NCI-H187 treated with DMSO at 0.1 percent for 48 hours (cell line): ENCODE results near the gene LYAR.

Experiments
- DNase-seq: peaks from one replicate; lab custom pipeline; 2025; lab: John Stamatoyannopoulos, UW

LYAR gene

DNA sequence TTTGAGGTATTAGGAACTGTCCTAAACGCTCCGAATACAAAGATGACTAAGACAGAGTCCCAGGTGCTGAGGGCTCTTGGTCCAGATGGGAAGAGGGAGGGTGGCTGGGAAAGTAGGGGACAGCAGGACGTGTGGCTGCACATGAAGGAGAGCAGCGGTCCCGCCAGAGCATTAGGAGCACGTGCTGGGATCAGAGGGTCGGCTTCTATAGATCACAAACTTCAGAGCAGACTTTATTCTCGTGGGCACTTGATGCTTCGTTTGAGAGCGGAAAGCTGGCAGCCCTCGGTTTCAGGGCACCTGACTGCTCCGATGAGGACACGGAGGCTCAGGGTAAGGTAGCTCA, 26.2 kb upstream of the LYAR start:
- DNase-seq = no peak

DNA sequence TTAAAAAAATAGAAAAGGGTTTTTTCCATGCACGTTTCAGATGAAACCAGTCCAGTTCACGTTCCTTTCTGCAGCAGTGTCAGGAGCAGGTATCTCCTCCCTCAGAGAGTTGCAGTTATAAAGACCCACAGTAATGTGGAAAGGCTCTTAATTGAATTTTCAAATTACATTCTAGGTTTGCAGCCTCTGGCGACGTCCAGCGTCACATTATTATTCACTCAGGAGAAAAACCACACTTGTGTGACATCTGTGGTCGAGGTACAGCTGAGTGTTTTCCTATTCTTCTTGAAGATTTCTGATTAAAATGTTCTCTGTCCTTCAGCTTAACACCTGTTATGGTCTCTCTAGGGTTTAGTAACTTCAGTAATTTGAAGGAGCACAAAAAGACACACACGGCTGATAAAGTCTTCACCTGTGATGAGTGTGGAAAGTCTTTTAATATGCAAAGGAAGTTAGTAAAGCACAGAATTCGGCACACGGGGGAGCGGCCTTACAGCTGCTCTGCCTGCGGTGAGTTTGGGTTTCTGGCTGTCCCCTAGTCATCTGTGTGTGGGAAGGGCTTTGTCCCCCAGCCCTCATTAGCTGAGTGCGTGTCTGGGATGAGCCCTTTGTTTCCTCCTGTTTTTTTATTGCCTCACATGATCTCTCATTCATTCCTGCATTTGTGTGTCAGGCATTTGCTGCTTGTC, 25.7 kb upstream of the LYAR start:
- DNase-seq = no peak

DNA sequence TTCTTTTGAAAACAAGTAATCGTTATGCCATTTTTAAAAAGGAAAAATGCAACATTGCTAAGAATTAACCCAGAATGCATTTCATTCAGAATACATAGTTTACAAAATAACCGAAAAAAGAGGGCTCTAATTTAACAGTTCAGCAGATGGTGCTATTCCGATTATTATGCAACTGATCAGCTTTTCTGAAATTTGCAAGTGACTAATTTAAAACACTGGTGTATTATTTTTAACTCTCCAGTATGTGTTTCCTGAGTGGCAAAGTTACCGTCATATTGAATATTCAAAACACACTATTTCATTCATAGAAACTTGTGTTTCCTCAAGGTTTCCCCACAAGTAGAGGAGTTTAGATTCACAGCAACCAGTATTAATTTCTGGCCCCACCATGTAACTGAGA, 21.2 kb upstream of the LYAR start:
- no peak for DNase-seq

DNA sequence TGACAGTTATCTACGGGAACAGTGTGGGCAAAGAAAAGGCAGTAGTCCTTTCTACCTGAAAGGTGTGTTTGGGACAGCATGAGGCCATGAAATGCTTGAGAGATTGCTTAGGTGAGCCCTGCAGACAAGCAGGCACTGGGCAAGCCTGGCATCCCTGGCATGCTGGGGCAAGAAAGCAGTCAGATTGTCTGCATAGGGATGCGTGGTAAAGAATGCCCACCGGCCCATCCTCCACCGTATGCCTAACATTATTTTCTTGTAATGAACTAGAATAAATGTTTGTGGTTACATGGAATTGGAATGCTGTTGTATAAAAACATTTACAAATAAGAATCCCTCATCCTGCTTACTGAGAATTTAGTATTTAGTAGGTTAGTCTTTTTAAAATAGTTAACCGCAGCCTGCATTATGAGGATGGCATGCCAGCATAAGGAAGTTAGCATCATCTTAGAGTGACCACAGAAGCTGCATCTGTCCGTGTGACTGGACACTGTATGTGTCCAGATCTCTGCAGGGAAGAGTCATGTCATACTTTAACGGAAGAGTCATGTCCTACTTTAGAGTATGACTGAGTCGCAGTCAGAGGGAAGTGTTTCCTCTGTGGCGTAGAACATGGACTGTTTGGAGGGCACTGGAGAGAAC, 19.0 kb upstream of the LYAR start:
- DNase-seq = no peak

DNA sequence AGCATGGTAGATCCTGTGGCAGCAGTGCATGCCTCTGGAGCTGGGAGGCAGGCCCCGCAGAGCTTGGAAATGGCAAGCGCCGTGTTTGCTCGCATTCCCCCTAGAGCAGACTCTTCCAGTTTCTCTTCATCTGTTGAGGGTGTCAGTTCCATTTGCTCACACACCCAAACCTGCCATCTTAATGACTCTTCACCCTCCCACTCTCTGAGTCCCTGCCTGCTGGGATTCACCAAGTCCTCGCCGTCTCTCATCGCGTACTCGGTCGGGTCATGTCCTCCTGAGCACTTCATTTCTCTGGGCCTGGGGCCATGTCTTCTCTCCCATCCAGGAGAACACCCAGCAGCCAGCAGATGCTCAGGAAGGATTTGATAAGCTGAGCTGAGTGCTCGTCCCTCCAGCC, 17.0 kb upstream of the LYAR start:
- no peak for DNase-seq

DNA sequence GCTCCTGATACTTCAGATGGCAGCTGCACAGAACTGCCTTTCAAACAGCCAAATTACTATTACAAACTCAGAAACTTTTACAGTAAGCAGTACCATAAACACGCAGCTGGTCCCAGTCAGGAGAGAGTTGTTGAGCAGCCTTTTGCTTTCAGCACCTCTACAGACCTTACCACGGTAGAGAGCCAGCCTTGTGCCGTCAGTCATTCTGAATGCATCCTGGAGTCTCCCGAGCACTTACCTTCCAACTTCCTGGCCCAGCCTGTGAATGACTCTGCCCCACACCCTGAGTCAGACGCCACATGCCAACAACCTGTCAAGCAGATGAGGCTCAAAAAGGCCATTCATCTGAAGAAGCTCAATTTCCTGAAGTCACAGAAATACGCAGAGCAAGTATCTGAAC, 12.5 kb upstream of the LYAR start:
- DNase-seq = no peak

DNA sequence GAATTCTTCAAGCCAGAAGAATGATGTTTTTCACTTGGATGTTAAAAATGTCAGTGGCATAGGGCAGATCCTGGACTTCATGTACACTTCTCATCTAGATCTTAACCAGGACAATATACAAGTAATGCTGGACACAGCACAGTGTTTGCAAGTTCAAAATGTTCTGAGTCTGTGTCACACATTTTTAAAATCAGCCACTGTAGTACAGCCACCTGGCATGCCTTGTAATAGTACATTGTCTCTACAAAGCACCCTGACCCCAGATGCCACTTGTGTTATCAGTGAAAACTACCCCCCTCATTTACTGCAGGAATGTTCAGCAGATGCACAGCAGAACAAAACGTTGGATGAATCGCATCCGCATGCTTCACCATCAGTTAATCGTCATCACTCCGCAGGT, 12.0 kb upstream of the LYAR start:
- DNase-seq = no peak

DNA sequence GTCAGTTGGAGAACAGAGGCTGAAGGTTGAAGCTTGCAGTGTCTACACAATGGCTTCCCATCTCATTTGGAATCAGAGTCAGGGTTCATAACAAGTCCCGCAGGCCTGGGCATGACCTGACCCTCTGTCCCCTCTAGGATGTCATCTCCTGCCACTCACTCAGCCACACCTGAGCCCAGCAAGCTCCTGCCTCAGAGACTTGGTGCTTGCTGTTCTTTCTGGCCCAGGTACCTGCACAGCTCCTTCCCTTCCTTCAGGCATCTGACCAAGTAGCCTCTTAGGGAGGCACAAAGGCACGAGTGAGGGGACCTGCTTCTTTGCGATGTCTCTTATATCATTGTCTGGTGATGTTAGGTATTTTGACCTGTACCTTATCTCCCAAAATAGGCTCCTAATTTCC, 9.1 kb upstream of the LYAR start:
- DNase-seq = no peak

DNA sequence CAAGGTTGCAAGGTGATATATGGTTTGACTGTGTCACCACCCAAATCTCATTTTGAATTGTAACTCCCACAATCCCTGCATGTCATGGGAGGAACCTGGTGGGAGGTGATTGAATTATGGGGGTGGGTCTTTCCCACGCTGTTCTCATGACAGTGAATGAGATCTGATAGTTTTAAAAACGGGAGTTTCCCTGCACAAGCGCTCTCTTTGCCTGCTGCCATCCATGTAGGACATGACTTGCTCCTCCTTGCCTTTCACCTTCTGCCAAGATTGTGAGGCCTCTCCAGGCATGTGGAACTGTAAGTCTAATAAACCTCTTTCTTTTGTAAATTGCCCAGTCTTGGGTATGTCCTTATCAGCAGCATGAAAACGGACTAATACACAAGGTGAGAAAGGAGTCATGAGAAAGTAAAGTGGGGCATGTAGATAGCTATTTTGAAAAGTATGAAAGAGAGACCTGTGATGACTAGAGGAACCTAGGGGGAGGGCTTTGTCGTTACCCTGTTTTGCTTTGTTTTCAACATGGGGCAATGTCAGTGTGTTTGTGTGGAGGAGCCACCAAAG, 6.4 kb upstream of the LYAR start:
- no peak for DNase-seq

DNA sequence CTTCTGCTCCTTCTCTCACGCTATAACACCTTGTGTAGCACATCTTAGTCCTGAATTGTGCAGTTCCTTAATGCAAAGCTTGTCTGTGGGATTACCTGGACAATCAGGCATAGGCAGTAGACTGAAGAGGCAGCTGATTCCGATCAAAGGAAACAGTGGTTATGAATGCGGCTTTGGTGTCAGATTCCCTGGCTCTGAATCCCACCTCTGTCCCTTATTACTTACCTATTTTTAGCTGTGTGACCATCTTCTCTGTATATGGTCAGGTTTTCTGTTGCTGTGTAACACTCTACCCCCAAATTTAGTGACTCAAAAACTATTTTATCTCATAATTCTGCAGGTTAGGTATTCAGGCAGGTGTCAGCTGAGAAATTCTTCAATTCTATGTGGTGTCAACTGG, 3.3 kb upstream of the LYAR start:
- DNase-seq = no peak

DNA sequence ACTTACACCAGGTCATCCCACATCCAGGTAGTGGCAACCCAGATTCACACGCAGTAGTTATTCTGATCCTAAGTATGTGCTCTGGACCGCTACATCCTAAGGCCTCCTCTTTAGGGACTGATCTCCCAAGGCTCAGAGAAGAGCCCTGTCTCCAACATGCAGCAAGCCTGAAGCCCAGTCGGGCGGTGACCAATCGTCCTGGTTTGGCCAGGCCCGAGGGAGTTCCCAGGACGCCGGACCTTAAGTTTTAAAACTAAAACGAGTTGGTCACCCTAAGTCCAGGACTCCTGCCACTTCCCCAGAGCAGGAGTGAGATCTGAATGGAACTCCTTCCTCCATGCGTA, 385 bp downstream of the LYAR start:
- no peak for DNase-seq

DNA sequence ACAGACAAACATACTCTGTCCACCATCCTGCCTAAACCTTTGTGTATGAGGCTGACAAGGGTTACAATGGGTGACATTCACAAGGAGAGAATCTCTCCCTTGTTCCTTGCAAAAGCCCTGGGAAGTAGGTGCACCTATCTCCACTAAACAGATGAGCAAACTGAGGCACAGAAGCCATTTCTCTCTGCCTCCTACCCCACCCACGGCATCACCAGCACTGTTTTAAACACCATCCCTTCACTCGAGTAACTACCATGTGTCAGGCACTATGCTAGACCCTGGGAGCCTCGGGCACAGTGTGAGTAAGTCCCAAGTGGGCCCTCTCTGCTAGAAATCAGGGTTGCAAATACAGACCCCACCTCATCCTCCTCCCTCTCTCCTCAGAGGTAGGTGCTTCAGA, 899 bp downstream of the LYAR start:
- DNase-seq = no peak

DNA sequence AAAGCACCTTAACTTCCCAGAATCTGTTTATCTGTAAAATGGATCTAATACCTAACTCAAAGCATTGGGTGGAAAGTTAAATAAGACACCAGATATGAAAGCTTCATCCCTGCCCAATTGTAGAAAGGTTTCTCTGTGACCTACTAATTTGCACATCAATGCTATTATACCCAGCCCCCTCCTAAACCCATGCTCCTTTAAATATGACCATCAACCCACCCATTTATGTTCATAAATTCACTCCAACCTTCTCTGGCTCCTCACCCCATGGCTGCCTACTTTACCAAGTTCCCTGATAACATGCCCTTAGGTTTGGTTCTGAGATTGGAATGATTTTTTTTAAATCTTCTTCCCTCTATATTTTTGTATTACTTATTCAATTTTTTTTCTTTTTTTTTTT, 1.9 kb downstream of the LYAR start:
- DNase-seq = no peak

DNA sequence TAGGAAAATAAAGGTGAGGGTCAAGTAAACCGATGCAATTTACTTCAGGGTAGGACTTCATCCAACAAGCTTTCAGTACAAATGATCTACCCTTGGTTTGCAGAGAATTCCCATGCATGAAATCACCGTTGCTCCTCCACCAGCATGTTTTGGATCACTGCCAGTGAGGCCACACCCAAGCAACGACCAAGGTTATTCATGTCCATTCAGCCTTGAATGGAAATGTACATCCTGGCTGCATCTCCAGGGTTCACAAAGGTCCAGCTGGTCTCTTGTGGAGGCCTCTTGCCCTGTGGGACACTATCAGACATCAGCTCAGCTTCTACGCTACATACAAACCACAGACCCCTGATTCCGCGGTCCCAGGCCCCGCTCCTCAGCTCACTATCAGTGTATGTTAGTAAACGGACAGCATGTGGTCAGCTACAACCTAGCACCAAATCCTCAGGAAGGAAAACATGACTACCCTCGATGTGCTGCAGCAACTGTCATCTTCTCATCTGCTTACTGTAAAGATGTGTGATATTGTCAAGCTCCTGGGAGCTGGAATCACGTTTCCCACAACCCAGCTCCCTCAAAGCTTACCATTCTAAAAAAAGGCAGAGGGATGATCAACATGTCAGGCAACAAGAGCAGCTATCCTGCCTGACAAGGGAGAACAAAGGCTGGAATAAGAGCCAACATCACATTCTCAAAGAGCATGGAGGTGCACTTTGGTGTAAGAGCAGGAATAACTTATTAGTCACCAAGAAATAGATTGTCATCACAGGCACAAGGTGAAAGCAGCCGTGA, 4.9 kb downstream of the LYAR start:
- no peak for DNase-seq

DNA sequence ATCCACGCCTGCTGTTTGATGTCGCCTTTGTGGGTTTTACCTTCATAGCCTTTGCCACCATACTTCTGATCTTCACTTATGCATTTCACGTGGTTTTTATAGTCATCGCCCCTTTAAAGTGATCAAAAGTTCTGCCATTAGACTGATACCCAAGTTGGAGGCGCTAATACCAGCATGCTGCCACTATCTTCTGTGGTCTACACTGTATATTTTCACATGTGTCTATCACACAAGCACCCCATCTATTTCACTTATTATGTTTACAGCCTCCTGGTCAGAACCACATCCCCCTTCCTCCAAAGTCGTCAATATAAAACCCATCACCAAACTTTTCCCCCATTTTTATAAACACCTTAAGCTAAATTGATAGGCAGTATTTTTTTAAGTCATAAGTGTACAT, 8.2 kb downstream of the LYAR start:
- DNase-seq = no peak

DNA sequence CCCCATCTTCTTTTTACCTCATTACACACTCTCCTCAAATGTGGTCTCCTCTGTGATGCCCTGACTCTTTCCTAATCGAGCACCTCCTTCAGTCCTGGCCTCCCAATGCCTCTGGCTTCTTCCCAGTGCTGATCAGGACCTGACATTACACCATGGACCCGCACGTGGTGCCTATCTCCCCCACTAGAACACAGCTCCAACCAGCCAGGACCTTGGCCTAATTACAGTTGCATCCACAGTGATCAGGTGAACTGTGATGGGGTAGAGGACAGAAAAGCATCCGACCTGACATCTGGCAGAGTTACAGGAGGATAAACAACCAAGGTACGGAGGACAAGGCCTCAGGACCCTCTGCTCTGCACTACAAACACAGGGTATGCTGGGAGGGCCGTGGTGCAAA, 12.4 kb downstream of the LYAR start:
- DNase-seq = no peak

DNA sequence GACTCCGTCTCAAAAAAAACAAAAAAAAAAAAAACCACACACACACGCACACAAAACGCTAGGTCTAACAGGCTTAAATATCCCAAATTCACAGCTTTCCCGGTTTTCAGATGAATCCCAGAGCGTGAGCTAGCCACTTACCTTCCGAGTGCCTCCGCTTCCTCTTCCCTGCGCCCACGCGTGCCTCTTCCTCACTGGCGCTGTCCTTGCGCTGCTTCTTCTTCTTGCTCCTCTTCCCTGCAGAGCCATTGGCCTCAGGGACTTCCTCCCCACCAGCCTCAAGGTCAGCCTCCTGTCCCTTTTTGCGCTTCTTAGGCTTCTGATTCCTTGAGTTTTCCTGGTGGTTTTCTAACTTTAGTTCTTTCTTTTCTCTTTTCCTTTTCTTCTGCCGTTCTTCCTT, 15.7 kb downstream of the LYAR start:
- DNase-seq = no peak

DNA sequence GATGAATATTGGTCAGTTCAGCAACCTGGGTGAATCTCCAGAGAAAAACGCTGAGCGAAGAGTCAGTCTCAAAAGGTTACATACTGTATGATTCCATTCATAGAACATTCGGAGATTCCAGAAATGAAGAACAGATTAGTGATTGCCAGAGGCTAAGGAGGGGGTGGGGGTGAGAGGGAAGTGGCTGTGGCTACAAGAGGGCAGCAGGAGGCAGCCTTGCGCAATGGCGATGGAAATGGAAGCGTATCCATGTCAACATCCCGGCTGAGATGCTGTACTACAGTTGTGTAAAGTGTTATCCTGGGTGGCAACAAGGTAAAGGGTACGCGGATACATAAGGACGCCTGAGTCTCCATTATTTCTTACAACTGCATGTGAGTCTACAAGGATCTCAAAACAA, 18.0 kb downstream of the LYAR start:
- DNase-seq = no peak

DNA sequence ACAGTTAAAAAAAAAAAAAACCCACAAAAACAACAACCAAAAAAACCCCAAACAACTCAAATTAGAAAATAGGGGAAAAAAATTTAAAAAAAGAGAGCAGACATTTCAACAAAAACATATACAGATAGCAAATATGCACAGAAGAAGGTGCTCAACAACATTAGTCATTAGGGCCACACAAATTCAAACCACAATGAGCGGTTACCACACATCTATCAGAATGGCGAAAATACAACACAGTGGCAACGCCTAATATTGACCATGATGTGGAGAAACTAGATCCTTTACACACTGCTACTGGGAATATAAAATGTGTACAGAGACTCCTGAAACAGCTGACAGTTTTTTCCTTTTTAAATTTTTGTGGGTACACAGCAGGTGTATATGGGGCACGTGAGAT, 19.4 kb downstream of the LYAR start:
- DNase-seq = no peak

DNA sequence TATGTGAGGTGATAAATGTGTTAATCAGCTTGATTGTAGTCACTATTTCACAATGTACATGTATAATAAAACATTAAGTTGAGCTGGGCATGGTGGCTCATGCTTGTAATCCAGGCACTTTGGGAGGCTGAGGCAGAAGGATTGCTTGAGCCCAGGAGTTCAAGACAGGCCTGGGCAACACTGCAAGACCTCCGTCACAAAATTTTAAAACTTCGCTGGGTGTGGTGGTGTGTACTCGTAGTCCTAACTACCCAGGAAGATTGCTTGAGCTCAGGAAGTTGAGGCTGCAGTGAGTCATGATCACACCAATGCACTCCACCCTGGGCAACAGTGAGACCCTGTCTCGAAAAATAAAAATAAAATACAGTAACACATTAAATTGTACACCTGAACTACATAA, 20.1 kb downstream of the LYAR start:
- no peak for DNase-seq

DNA sequence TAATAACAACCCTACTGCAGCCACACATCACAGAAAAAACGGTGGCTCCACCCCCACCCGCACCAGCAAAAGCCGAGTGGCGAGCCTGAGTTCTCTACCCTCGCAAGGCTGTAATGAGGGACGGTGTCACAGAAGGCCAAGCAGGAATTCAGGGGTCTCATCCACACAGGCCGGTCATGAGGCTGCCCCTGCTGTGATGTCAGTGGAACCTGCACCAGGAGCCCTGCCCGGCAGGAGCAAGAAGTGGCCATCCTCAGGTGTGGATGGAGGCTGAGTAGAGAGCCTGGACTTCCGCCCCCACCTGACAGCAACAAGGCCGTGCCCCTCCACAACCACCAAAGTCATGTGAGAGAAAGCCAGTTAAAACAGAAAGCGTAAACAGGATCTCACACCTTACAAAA, 20.6 kb downstream of the LYAR start:
- DNase-seq = no peak

DNA sequence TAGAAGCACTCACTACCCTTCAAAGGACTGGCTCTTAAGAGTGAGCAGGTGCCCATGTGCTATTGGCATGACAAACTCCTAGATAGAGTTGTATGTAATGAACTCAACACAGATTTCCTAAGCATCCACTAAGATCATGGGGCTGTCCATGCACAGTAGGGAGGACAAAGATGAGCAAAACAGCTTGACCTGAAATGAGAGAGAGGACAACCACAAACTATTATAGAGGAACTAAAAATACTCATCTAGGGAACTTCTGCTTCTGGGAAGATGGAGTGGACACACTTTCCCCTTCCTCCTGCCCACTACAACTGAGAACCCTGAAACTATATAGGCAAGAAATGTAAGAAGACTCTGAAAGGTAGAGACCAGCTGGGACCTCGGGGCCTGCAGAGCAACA, 21.2 kb downstream of the LYAR start:
- DNase-seq = no peak

DNA sequence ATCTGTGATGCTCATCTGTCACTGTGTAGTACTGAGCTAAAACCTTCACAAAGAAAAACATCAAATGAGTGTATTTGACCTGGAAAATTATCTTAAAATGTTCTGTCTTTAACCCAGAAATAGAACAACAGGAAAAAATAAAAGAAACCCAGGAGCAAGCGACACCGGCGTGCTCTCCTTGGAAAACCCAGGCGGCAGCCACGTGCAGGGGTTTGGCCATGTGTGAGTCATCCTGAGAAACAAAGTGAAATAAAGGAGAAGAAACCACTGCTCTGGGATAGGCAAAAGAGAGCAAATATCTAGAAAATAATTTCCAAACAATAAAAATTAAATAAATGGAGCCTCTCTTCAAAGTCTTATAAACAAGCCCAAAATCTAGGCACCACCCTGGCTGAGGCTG, 22.0 kb downstream of the LYAR start:
- DNase-seq = no peak
